ENCODE measurements around the gene LRRC3C.
"Not testable (repeated sequence)": the region's sequence is repeated elsewhere in the genome, so short reads cannot be mapped to it uniquely, and the experiment has no call there.

The LRRC3C gene, protein sequence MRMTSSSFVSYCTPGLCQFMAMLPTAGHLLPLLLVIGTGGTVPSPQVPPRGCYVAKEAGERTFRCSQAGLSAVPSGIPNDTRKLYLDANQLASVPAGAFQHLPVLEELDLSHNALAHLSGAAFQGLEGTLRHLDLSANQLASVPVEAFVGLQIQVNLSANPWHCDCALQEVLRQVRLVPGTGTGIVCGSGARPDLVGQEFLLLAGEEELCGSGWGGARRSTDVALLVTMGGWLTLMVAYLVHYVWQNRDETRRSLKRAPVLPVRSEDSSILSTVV

DNA sequence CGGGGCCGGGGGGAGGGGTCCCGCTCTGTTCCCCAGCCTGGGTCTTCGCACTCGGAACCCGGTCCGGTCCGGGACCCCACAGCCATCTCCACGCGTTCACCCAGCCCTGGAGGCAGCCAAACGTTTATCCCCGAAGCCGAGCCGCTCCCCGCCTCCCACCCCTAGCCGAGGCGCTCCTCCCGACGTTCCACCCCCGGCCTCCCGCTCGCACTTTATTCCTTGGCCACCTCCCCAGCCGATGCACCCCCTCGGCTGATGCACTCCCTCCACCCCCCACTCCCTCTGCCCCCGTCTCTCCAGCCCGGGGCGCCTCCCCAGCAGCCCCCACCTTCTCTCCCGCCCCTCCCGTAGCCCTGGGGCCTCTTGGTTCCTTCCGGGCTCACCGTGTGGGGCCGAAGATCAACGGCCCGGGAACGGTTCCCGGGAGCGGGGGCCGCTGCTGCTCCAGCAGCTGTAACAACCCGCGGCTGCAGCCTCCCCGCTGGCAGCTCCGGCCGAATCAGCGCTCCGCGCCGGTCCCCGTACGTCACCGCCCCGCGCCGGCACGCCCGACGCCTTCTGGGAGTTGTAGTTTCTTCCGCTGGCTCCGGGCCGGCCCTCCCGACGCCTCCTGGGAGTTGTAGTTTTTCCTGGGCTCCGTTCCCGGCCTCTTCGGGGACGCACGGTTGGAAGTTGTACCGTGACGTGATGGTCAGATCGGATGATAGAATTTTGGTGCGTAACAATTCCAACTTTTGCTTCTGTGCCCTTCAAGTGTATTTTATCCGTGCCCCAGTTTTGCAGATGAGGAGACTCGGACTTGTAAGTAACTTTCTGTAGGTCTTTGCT lies at the start of gene LRRC3C, which contains the start of gene ORMDL3:
Gene LRRC3C, plus strand, starts transcription at position 632 of the 828 bp plus-strand sequence. CDS start 13,792 bp downstream, outside the sequence.
Gene ORMDL3, minus strand, starts transcription at position 501 of the 828 bp plus-strand sequence. CDS start 3,398 bp downstream, outside the sequence.
- in situ Hi-C loops (cut with HindIII; ENCODE audit: low pct_ligation_motif_present, low pct_unique_long_range_greater_than_20kb, low sequenced_read_pairs), result no loop called here
- DNase-seq, result peak; percentile 94

DNA sequence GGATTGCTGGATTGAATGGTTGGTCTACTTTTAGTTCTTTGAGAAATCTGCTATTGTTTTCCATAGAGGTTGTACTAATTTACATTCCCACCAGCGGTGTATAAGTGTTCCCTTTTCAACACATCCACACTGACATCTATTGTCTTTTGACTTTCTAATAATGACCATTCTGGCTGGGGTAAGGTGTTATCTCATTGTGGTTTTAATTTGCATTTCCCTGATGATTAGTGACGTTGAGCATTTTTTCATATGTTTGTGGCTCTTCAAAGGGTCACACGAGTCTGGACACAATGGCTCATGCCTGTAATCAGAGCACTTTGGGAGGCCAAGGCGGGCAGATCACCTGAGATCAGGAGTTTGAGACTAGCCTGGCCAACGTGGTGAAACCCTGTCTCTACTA lies 41.4 kb upstream of the LRRC3C start:
- in situ Hi-C loops (cut with HindIII; ENCODE audit: low pct_ligation_motif_present, low pct_unique_long_range_greater_than_20kb, low sequenced_read_pairs); DNase-seq: not testable (repeated sequence)

DNA sequence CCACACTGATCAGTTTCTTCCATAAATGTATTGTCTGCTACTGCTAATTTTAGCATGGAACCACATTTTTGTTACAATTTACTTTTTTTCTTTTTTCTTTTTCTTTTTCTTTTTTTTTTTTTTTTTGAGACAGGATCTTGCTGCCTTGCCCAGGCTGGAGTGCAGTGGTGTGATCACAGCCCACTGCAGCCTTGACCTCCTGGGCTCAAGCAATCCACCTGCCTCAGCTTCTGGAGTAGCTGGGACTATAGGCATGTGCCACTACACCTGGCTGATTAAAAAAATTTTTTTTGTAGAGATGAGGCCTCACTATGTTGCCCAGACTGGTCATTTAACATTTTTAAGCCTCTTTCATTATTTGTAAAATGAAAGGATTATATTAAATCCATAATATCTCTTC lies 40.5 kb upstream of the LRRC3C start:
- DNase-seq, result no peak
- in situ Hi-C loops (cut with HindIII; ENCODE audit: low pct_ligation_motif_present, low pct_unique_long_range_greater_than_20kb, low sequenced_read_pairs), result no loop called here

- no peak for DNase-seq
- in situ Hi-C loops (cut with HindIII; ENCODE audit: low pct_ligation_motif_present, low pct_unique_long_range_greater_than_20kb, low sequenced_read_pairs), result no loop called here
These were observed 38.3 kb upstream of the LRRC3C start for GRCh38 chr17:39889200-39889599.

- in situ Hi-C loops (cut with HindIII; ENCODE audit: low pct_ligation_motif_present, low pct_unique_long_range_greater_than_20kb, low sequenced_read_pairs), result no loop called here
- no peak for DNase-seq
These were observed 32.7 kb upstream of the LRRC3C start for GRCh38 chr17:39894681-39895376.

DNA sequence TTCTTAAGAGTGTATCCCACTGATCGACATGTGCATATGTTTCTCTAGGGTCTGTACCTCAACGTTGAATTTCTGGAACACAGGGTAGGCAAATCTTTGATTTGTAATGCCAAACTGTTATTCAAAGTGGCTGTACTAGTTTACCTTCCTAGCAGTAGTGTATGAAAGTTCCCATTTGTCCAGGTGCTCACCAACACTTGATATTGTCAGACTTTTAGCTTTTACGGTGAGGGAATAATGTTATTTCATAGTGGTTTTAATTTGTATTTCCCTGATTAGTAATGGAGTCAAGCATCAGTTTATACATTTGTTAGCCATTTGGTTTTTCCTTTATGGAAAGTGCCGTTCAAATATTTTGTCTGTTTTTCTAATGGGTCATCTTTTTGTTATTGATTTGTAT lies 29.4 kb upstream of the LRRC3C start:
- in situ Hi-C loops (cut with HindIII; ENCODE audit: low pct_ligation_motif_present, low pct_unique_long_range_greater_than_20kb, low sequenced_read_pairs), result no loop called here
- DNase-seq, result no peak

DNA sequence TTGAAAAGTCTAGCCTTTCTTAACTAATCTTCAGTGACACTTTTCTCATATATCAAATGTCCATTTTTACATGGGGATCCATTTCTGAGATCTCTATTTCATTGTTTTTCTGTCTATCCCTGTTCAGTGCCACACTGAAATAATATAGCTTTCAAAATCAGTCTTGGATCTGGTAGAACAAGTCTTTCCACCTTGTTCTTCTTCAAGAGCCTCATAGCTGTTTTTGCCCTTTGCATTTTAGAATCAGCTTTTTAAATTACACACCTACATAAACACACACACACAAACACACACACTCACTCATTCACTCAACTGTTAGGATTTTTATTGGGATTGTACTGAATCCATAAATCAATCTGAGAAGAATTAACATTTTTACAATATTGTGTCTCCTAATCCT lies 28.3 kb upstream of the LRRC3C start:
- no peak for DNase-seq
- in situ Hi-C loops (cut with HindIII; ENCODE audit: low pct_ligation_motif_present, low pct_unique_long_range_greater_than_20kb, low sequenced_read_pairs), result no loop called here

DNA sequence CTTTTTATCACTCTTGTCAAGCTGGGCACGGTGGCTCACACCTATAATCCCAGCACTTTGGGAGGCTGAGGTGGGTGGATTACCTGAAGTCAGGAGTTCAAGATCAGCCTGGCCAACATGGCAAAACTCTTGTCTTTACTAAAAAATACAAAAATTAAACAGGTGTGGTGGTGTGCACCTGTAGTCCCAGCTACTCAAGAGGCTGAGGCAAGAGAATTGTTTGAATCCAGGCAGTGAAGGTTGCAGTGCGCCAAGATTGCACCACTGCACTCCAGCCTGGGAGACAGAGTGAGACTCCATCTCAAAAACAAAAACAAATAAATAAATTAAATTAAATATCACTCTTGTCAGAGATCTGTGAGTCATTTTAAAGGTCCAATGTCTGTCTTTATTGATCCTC lies 25.5 kb upstream of the LRRC3C start:
- in situ Hi-C loops (cut with HindIII; ENCODE audit: low pct_ligation_motif_present, low pct_unique_long_range_greater_than_20kb, low sequenced_read_pairs); DNase-seq: not testable (repeated sequence)

DNA sequence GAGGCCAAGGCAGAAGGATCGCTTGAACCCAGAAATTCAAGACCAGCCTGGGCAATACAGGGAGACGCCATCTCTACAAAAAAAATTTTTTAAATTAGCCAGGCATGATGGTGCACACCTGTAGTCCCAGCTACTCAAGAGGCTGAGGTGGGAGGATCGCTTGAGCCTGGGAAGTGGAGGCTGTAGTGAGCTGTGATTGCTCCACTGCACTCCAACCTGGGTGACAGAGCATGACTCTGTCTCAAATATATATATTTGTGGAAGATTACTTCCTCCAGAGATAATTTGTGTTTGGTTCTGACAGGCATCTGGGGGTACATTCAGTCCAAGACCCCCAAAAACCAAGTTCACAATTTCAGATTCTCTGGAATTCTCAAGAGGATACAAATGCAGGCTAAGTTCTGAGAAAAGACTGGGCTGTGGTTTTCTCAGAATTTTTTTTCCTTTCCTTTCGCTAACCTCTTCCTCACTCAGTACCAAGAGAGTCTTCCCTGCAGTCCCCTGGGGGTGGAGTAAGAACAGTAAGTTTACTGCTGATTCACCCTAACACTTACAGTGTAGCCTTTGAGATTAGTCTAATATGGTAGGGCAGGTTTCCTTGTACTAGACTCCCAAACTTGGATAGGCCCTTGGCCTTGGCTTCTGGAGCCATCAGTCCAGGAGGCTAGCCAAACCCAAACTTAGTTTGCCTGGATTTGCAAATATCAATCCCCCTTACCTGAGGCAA lies 24.2 kb upstream of the LRRC3C start:
- in situ Hi-C loops (cut with HindIII; ENCODE audit: low pct_ligation_motif_present, low pct_unique_long_range_greater_than_20kb, low sequenced_read_pairs), result no loop called here
- no peak for DNase-seq

- DNase-seq, result no peak
- in situ Hi-C loops (cut with HindIII; ENCODE audit: low pct_ligation_motif_present, low pct_unique_long_range_greater_than_20kb, low sequenced_read_pairs), result no loop called here
These were observed 22.6 kb upstream of the LRRC3C start for GRCh38 chr17:39904990-39905288.

GRCh38 chr17:39908789-39909352 lies 18.7 kb upstream of the LRRC3C start:
- in situ Hi-C loops (cut with HindIII; ENCODE audit: low pct_ligation_motif_present, low pct_unique_long_range_greater_than_20kb, low sequenced_read_pairs), result no loop called here
- DNase-seq, result no peak

DNA sequence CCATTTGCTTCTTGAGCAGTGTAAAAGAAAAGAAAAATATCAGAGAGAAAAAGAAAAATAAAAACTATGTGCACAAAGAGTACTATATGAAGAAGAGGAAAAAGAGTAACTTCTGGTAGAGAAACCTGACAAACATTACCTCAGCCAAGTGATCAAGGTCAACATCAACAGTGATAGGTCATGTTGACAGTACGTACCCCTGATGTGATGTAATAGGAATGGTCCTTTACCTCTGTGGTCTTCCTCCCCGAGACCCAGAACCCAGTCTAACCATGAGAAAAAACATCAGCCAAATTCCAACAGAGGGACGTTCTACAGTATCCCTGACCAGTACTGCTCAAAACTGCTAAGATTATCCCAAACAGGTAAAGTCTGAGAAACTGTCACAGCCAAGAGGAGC lies 13.5 kb upstream of the LRRC3C start:
- in situ Hi-C loops (cut with HindIII; ENCODE audit: low pct_ligation_motif_present, low pct_unique_long_range_greater_than_20kb, low sequenced_read_pairs), result no loop called here

GRCh38 chr17:39915559-39915958 lies 12.0 kb upstream of the LRRC3C start:
- no peak for DNase-seq
- in situ Hi-C loops (cut with HindIII; ENCODE audit: low pct_ligation_motif_present, low pct_unique_long_range_greater_than_20kb, low sequenced_read_pairs), result no loop called here

More for the DNA sequence above, 13.5 kb upstream of the LRRC3C start:
- no peak for DNase-seq

- no peak for DNase-seq
These were observed 10.6 kb upstream of the LRRC3C start for GRCh38 chr17:39916918-39917317.

GRCh38 chr17:39919087-39919683 lies 8.3 kb upstream of the LRRC3C start:
- in situ Hi-C loops (cut with HindIII; ENCODE audit: low pct_ligation_motif_present, low pct_unique_long_range_greater_than_20kb, low sequenced_read_pairs), result no loop called here
- DNase-seq, result no peak

More at GRCh38 chr17:39916918-39917317, 10.6 kb upstream of the LRRC3C start:
- in situ Hi-C loops (cut with HindIII; ENCODE audit: low pct_ligation_motif_present, low pct_unique_long_range_greater_than_20kb, low sequenced_read_pairs), result no loop called here

GRCh38 chr17:39920218-39921210 lies 7.0 kb upstream of the LRRC3C start:
- in situ Hi-C loops (cut with HindIII; ENCODE audit: low pct_ligation_motif_present, low pct_unique_long_range_greater_than_20kb, low sequenced_read_pairs), result no loop called here
- DNase-seq, result no peak

DNA sequence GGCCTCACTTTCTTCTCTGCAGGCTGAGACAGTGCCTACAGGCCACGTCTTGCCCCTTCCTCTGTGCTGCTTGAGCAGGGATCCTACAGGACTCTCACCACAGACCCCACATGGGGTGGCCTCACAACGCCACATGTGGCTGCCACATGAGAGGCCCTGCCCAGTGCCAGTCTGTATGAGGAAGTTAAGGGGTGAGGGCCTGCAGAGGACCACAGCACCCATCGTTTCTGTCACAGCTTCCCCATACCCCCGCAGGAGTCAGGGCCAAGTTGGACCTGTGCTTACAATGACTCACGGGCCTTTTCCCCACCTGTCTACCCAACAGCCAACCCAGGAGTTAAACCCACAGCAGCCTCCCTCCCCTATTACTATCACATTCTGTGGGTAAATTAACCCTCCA lies 6.2 kb upstream of the LRRC3C start:
- DNase-seq, result no peak
- in situ Hi-C loops (cut with HindIII; ENCODE audit: low pct_ligation_motif_present, low pct_unique_long_range_greater_than_20kb, low sequenced_read_pairs), result no loop called here
